Testis (tissue), 3 donors: ENCODE data around the gene CCSAP. TPM values are rescaled to one million over a fixed set of nuclear protein-coding genes. Genes with fewer than 3 reads are reported as not detected.

Source experiments
- DNase-seq: peaks from one replicate; pipeline ENCODE4 v3.0.0-alpha.2; 2019
- H3K27ac ChIP-seq, 2 donors: fragments of 200-600 bp; sonication (generic); one replicate each; pipeline ENCODE4 v1.5.1; 2019
- H3K27me3 ChIP-seq: fragments of 200-600 bp; sonication (generic); one replicate; pipeline ENCODE4 v1.5.1; 2019
- H3K36me3 ChIP-seq: fragments of 200-600 bp; sonication (generic); one replicate; pipeline ENCODE4 v1.5.1; 2017; ENCODE audit warnings: low read depth; ENCODE audit errors: missing control alignments
- H3K4me1 ChIP-seq: fragments of 200-600 bp; sonication (generic); one replicate; pipeline ENCODE4 v1.5.1; 2019
- H3K4me3 ChIP-seq, 2 donors: fragments of 200-600 bp; sonication (generic); one replicate each; pipeline ENCODE4 v1.5.1; 2017 to 2019
- H3K9me3 ChIP-seq: fragments of 200-600 bp; sonication (generic); one replicate; pipeline ENCODE4 v1.5.1; 2017
- POLR2A ChIP-seq: fragments of 450-650 bp; IDR thresholded peaks from one replicate; pipeline ENCODE4 v1.6.1; 2017; ENCODE audit warnings: antibody characterized with exemption, mild to moderate bottlenecking, moderate library complexity
- WGBS, 2 donors: methylation state at CpG; one replicate each; pipeline ENCODE4 v1.1.5; 2018; 5-methylcytosine and 5-hydroxymethylcytosine counted together
- intact Hi-C: fragments of 100-400 bp; cut with DNase I; formaldehyde crosslinking; loops from one replicate; pipeline ENCODE4 v1.15.1; 2023; ENCODE audit warnings: low total_unique reads
- polyA plus RNA-seq: library from polyadenylated mRNA; stranded (reverse); fragments of 350-450 nt; fragmentation: Illumina TruSeq; extraction: RNeasy Lipid Tissue Mini Kit (QIAGEN cat#74804); gene quantifications from one replicate; pipeline ENCODE4 v1.2.3, GENCODE V29; 2014; ENCODE audit warnings: low read depth, low replicate concordance; ENCODE audit not compliant: insufficient read depth
- total RNA-seq, 2 donors: library from RNA; depleted of rRNA; stranded (reverse); fragments of >200 nt; gene quantifications; one replicate each; pipeline ENCODE4 v1.2.3, GENCODE V29; 2016
- TF ChIP-seq, protein P1 (sequence below), 3 experiments: fragments of 450-650 bp in 2 of 3; fragments of 200-600 bp in 1 of 3; sonication (generic) in 1 of 3; IDR thresholded peaks; one replicate each; pipeline ENCODE4 v1.5.1; 2016 to 2019; ENCODE audit warnings: antibody characterized with exemption in 3 of 3, mild to moderate bottlenecking in 2 of 3, moderate library complexity in 1 of 3

The CCSAP gene
- total and polyA plus RNA-seq, 3 donors from 2014 or later, result 3.2 to 4.1 (median 3.7) TPM

DNA sequence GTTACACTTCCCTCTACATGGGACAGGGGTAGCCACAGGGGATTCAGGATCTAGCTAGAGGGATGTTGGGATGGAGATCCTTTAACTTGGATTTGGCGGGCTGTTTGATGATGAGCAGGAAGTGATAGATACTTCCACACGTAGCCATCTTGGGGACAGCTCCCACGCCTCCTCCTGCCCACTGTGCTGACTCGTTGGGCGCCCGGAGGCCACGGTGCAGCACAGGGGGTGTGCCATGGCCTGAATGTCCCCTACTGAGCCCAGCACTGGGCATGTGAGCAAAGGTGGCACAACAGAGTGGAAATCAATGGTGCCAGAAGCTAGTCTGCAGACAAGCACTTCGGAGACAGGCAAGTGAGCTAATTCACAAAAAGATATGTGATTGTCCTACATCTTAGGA is 31.6 kb upstream of the CCSAP start:
- intact Hi-C loops, result no loop called here
- no peaks in the 10 kb centered on the region for H3K9me3 ChIP-seq
- no peaks in the 10 kb centered on the region for H3K27me3 ChIP-seq
- no peak overlapping the region for H3K27ac ChIP-seq
- no peak for DNase-seq
- WGBS, 2 donors, result 89 to 96% methylated on average over 8 of the region's 8 CpGs
- H3K36me3 ChIP-seq, result no peaks in the 10 kb centered on the region
- H3K4me1 ChIP-seq, result no peaks in the 10 kb centered on the region
- H3K4me3 ChIP-seq, result no peak overlapping the region
- TF ChIP-seq POLR2A, result no peak
- TF ChIP-seq, protein P1, sequence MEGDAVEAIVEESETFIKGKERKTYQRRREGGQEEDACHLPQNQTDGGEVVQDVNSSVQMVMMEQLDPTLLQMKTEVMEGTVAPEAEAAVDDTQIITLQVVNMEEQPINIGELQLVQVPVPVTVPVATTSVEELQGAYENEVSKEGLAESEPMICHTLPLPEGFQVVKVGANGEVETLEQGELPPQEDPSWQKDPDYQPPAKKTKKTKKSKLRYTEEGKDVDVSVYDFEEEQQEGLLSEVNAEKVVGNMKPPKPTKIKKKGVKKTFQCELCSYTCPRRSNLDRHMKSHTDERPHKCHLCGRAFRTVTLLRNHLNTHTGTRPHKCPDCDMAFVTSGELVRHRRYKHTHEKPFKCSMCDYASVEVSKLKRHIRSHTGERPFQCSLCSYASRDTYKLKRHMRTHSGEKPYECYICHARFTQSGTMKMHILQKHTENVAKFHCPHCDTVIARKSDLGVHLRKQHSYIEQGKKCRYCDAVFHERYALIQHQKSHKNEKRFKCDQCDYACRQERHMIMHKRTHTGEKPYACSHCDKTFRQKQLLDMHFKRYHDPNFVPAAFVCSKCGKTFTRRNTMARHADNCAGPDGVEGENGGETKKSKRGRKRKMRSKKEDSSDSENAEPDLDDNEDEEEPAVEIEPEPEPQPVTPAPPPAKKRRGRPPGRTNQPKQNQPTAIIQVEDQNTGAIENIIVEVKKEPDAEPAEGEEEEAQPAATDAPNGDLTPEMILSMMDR (IDR thresholded peaks at IDR 0.05), result no peak

DNA sequence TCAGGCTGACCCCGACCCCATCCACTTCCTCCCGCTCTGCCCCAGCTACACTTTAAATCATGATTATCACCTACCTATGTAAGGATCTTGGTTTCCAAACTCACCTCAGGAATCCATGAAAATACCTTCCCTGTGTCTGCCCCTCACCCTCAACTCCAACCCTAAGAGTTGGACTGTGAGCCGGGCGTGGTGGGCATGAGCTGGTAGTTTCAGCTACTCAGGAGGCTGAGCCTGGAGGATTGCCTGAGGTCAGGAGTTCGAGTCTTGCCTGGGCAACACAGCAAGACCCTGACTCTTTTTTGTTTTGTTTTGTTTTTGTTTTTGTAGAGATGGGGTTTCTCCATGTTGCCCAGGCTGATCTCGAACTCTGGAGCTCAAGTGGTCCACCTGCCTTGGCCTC is 30.5 kb upstream of the CCSAP start:
- intact Hi-C loops, result no loop called here
- Histone ChIP-seq H3K27ac (no peak overlapping the region), H3K9me3 (no peaks in the 10 kb centered on the region), H3K36me3 (no peaks in the 10 kb centered on the region), H3K4me3 (no peak overlapping the region), H3K4me1 (no peaks in the 10 kb centered on the region), H3K27me3 (no peaks in the 10 kb centered on the region)
- TF ChIP-seq POLR2A, result no peak
- TF ChIP-seq, protein P1 (IDR thresholded peaks at IDR 0.05), result no peak
- WGBS, 2 donors, result 83 to 92% methylated on average over 5 to 6 of the region's 6 CpGs
- no peak for DNase-seq

DNA sequence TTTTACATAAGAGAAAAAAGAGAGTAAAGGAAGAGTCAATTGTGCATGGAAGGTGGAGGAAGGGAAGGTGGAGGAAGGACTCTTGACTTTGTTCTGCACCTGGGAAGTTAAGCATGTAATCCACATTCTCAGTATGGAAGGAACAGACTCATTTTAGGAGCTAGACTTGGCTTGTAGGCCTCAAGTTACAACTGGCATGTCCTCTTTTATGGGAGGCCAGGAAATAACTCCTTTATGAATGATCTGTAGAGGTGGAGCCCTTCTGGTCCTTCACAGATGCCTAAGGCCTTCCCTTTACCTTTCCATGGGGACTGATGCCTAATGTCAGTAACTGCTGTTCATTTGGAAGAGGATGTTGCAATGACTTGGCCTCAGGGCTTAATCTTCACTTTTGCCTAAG is 29.4 kb upstream of the CCSAP start:
- Histone ChIP-seq H3K27ac (no peak overlapping the region), H3K9me3 (no peaks in the 10 kb centered on the region), H3K4me3 (no peak overlapping the region), H3K36me3 (no peaks in the 10 kb centered on the region), H3K27me3 (no peaks in the 10 kb centered on the region), H3K4me1 (no peaks in the 10 kb centered on the region)
- intact Hi-C loops, result no loop called here
- no peak for DNase-seq
- TF ChIP-seq, protein P1 (IDR thresholded peaks at IDR 0.05), result no peak
- no peak for TF ChIP-seq POLR2A

DNA sequence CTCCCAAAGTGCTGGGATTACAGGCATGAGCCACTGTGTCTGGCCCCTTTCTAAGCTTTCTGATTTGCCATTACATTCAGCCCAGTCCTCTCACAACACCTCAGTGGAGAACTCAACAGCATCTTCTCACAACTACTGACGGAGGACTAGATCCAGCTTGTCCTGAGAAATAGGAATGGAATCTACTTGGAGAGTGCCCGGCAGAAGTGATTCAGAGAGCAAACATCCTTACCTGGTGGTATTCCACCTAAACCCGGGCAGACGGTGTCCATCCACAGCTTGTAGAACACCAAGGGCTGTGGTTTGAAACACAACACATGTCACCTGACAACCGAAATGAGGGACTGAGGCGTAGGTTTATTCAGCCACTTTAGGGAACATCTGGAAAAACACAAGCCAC is 28.8 kb upstream of the CCSAP start:
- TF ChIP-seq, protein P1 (IDR thresholded peaks at IDR 0.05), result no peak
- no peak for TF ChIP-seq POLR2A
- no peak overlapping the region for H3K4me3 ChIP-seq
- no peaks in the 10 kb centered on the region for H3K9me3 ChIP-seq
- intact Hi-C loops, result no loop called here
- DNase-seq, result no peak
- H3K27ac ChIP-seq, result no peak overlapping the region
- H3K27me3 ChIP-seq, result no peaks in the 10 kb centered on the region
- WGBS, 2 donors, result 91 to 92% methylated on average over 6 of the region's 6 CpGs
- H3K36me3 ChIP-seq, result no peaks in the 10 kb centered on the region
- no peaks in the 10 kb centered on the region for H3K4me1 ChIP-seq

DNA sequence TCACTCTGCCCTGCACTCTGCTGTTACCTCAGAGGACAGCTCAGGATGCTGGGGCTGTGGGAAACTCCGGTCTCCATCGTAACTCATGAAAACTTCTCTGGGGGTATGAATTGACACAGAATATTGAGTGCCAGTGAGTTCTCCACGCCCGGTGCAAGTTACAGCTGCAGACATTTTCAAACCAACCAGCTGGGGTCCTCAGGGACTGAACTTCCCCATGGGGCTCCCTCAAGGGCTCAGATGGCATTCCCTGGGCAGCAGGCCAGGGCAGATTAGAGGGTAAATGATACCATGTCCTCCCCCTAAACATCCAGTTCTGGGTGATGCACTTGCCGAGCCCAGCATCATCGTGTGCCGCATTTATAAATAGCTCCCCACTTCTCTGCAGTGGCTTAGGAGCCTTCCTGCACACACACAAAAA is 27.8 kb upstream of the CCSAP start:
- WGBS, 2 donors, result 30 to 47% methylated on average over 6 to 7 of the region's 7 CpGs
- DNase-seq, result no peak
- intact Hi-C loops, result no loop called here

More for the DNA sequence above, 27.8 kb upstream of the CCSAP start:
- H3K27ac ChIP-seq, result no peak overlapping the region
- H3K36me3 ChIP-seq, result no peaks in the 10 kb centered on the region
- H3K9me3 ChIP-seq, result no peaks in the 10 kb centered on the region
- H3K27me3 ChIP-seq, result no peaks in the 10 kb centered on the region
- no peaks in the 10 kb centered on the region for H3K4me1 ChIP-seq
- no peak overlapping the region for H3K4me3 ChIP-seq
- TF ChIP-seq, protein P1 (IDR thresholded peaks at IDR 0.05), result no peak
- TF ChIP-seq POLR2A, result no peak
